IMR-90 (cell line): Measurements from ENCODE around the gene STEAP3. TPM values are rescaled to one million over a fixed set of nuclear protein-coding genes. Genes with fewer than 3 reads are reported as not detected.

ENCODE experiments used
- ATAC-seq: fragments of 200-7000 bp; cut with Tn5 transposase; 2 replicates; pipeline ENCODE4 v1.9.1; 2020; ENCODE audit warnings: low read depth, mild to moderate bottlenecking, moderate library complexity
- BruUV-seq: library from RNA; stranded (reverse); fragments of 400-500 nt; replicated peaks from 2 replicates; lab custom pipeline; 2021; lab: Mats Ljungman, UMichigan
- CTCF ChIA-PET: fragments of 300-600 bp; formaldehyde crosslinking; extraction: SDS; loops from one replicate; lab custom pipeline; 2021; ENCODE audit warnings: antibody characterized with exemption; lab: Yijun Ruan, JAX
- POLR2A ChIA-PET: fragments of 300-600 bp; sonication (Branson Sonifier 250); formaldehyde crosslinking; loops from one replicate; lab custom pipeline; 2022; ENCODE audit warnings: antibody characterized with exemption; ENCODE audit not compliant: unreplicated experiment; lab: Charles Lee
- DNase-seq: peaks from one replicate; pipeline ENCODE4 v3.0.0; 2013
- H2AFZ ChIP-seq: replicated peaks from 2 replicates; pipeline ENCODE3; 2013; ENCODE audit warnings: low read length, mild to moderate bottlenecking; ENCODE audit not compliant: poor library complexity
- H2AK5ac ChIP-seq: 2 replicates; pipeline ENCODE4 v1.6.1; 2013; ENCODE audit warnings: low read depth, low read length, inconsistent platforms
- H2AK9ac ChIP-seq: replicated peaks from 2 replicates; pipeline ENCODE3; 2013; ENCODE audit warnings: mild to moderate bottlenecking, low read depth, low read length, moderate library complexity; ENCODE audit not compliant: poor library complexity
- H2BK120ac ChIP-seq: 2 replicates; pipeline ENCODE4 v1.6.1; 2013; ENCODE audit warnings: low read depth, low read length, inconsistent platforms
- H2BK15ac ChIP-seq: 3 replicates; pipeline ENCODE4 v1.6.1; 2013; ENCODE audit warnings: low read depth, low read length, inconsistent platforms
- H2BK20ac ChIP-seq: 2 replicates; pipeline ENCODE4 v1.6.1; 2013; ENCODE audit warnings: low read depth, mild to moderate bottlenecking, inconsistent platforms, low read length, moderate library complexity
- H2BK5ac ChIP-seq: 2 replicates; pipeline ENCODE4 v1.6.1; 2013; ENCODE audit warnings: mild to moderate bottlenecking, low read depth, low read length, inconsistent platforms; ENCODE audit not compliant: poor library complexity, severe bottlenecking
- H3K14ac ChIP-seq: replicated peaks from 2 replicates; pipeline ENCODE4 v1.6.1; 2013; ENCODE audit warnings: low read depth, low read length, inconsistent platforms
- H3K18ac ChIP-seq: 2 replicates; pipeline ENCODE4 v1.6.1; 2013; ENCODE audit warnings: low read depth, low read length, control low read depth
- H3K23ac ChIP-seq: 2 replicates; pipeline ENCODE4 v1.6.1; 2013; ENCODE audit warnings: low read depth, low read length, inconsistent platforms
- H3K27ac ChIP-seq: 2 replicates; pipeline ENCODE4 v1.5.1; 2013; ENCODE audit warnings: mild to moderate bottlenecking, control low read depth, low read length; ENCODE audit not compliant: insufficient read depth
- H3K27me3 ChIP-seq: 2 replicates; pipeline ENCODE4 v1.6.1; 2013; ENCODE audit warnings: low read length; ENCODE audit not compliant: control insufficient read depth, insufficient read depth
- H3K36me3 ChIP-seq: 2 replicates; pipeline ENCODE4 v1.6.1; 2013; ENCODE audit warnings: low read length, mixed read lengths; ENCODE audit not compliant: control insufficient read depth, insufficient read depth
- H3K4ac ChIP-seq: 2 replicates; pipeline ENCODE4 v1.6.1; 2013; ENCODE audit warnings: low read depth, low read length, inconsistent platforms
- H3K4me1 ChIP-seq: 2 replicates; pipeline ENCODE4 v1.6.1; 2013; ENCODE audit warnings: low read length, mixed read lengths; ENCODE audit not compliant: control insufficient read depth, insufficient read depth
- H3K4me2 ChIP-seq: 2 replicates; pipeline ENCODE4 v1.6.1; 2013; ENCODE audit warnings: low read depth, mild to moderate bottlenecking, control low read depth, low read length, moderate library complexity
- H3K4me3 ChIP-seq: 2 replicates; pipeline ENCODE4 v1.5.1; 2013; ENCODE audit warnings: low read depth, mild to moderate bottlenecking, control low read depth, low read length, moderate library complexity; ENCODE audit not compliant: insufficient read depth
- H3K56ac ChIP-seq: 2 replicates; pipeline ENCODE4 v1.6.1; 2013; ENCODE audit warnings: low read length, inconsistent platforms; ENCODE audit not compliant: insufficient read depth; ENCODE audit errors: extremely low read depth
- H3K79me1 ChIP-seq, 2 experiments: 2 replicates each; pipeline ENCODE4 v1.6.1; 2013; ENCODE audit warnings: low read length in 2 of 2, inconsistent platforms in 1 of 2, low read depth in 1 of 2
- H3K9ac ChIP-seq: 2 replicates; pipeline ENCODE4 v1.6.1; 2013; ENCODE audit warnings: low read depth, low read length, control low read depth
- H3K9me1 ChIP-seq: 2 replicates; pipeline ENCODE4 v1.6.1; 2013; ENCODE audit warnings: low read length, inconsistent platforms; ENCODE audit not compliant: insufficient read depth
- H3K9me3 ChIP-seq: 2 replicates; pipeline ENCODE4 v1.6.1; 2013; ENCODE audit warnings: low read length; ENCODE audit not compliant: control insufficient read depth, insufficient read depth
- H4K20me1 ChIP-seq: 2 replicates; pipeline ENCODE4 v1.6.1; 2013; ENCODE audit warnings: low read length, inconsistent platforms; ENCODE audit not compliant: insufficient read depth
- H4K5ac ChIP-seq: 2 replicates; pipeline ENCODE4 v1.6.1; 2013; ENCODE audit warnings: mild to moderate bottlenecking, low read depth, low read length, control low read depth
- H4K8ac ChIP-seq, 2 experiments: 2 replicates each; pipeline ENCODE4 v1.6.1; 2013; ENCODE audit warnings: low read depth in 2 of 2, low read length in 2 of 2, control low read depth in 1 of 2, inconsistent platforms in 1 of 2
- H4K91ac ChIP-seq: 2 replicates; pipeline ENCODE4 v1.6.1; 2013; ENCODE audit warnings: low read depth, low read length, inconsistent platforms; ENCODE audit not compliant: insufficient read depth
- CEBPB ChIP-seq: IDR thresholded peaks from 2 replicates; pipeline ENCODE4 v1.6.1; 2012; ENCODE audit warnings: low read depth, low read length, improper control_type of control experiment
- CHD1 ChIP-seq: IDR thresholded peaks from 2 replicates; pipeline ENCODE4 v1.6.1; 2012; ENCODE audit warnings: low read depth, low read length, improper control_type of control experiment
- FOS ChIP-seq: fragments of 150-350 bp; IDR thresholded peaks from 2 replicates; pipeline ENCODE4 v1.6.1; 2016; ENCODE audit warnings: low read depth, low read length
- MAZ ChIP-seq: IDR thresholded peaks from 2 replicates; pipeline ENCODE4 v1.6.1; 2012; ENCODE audit warnings: low read depth, mild to moderate bottlenecking, low read length, improper control_type of control experiment, moderate library complexity, borderline replicate concordance
- MXI1 ChIP-seq: IDR thresholded peaks from 2 replicates; pipeline ENCODE4 v1.6.1; 2012; ENCODE audit warnings: low read depth, mild to moderate bottlenecking, low read length, moderate library complexity, borderline replicate concordance
- NFE2L2 ChIP-seq: fragments of 150-350 bp; IDR thresholded peaks from 2 replicates; pipeline ENCODE4 v1.6.1; 2016; ENCODE audit warnings: low read depth, mild to moderate bottlenecking, low read length
- POLR2A ChIP-seq: IDR thresholded peaks from 2 replicates; pipeline ENCODE4 v1.6.1; 2012; ENCODE audit warnings: mild to moderate bottlenecking, low read depth, low read length
- RFX5 ChIP-seq: IDR thresholded peaks from 2 replicates; pipeline ENCODE4 v1.8.0; 2012; ENCODE audit warnings: low read depth, mild to moderate bottlenecking, low read length, moderate library complexity
- SMC3 ChIP-seq: fragments of 150-350 bp; IDR thresholded peaks from 2 replicates; pipeline ENCODE4 v1.6.1; 2016; ENCODE audit warnings: low read depth, mild to moderate bottlenecking, antibody characterized with exemption, low read length, moderate library complexity
- WGBS, 2 experiments: methylation state at CpG; one replicate each; pipeline versions ENCODE4 v1.1.5 to v1.1.7; 2013; ENCODE audit warnings: missing lambda C conversion rate in 2 of 2; ENCODE audit not compliant: insufficient read length in 1 of 2; ENCODE audit errors: extremely low coverage in 2 of 2; 5-methylcytosine and 5-hydroxymethylcytosine counted together
- dilution Hi-C: fragments of 300-500 bp; cut with HindIII; formaldehyde crosslinking; loops from one replicate; pipeline ENCODE4 v1.14.3; 2018; ENCODE audit warnings: low sequenced_read_pairs; ENCODE audit not compliant: unreplicated experiment
- in situ Hi-C: fragments of 300-500 bp; cut with MboI; formaldehyde crosslinking; loops from 3 replicates; pipeline ENCODE4 v1.14.3; 2019; ENCODE audit warnings: low sequenced_read_pairs, inconsistent platforms, mixed read lengths
- intact Hi-C: fragments of 100-400 bp; cut with micrococcal nuclease; formaldehyde crosslinking; loops from 2 replicates; pipeline ENCODE4 v1.10.0; 2022
- polyA plus RNA-seq, 3 experiments: library from polyadenylated mRNA; depleted of rRNA; stranded (reverse); fragments of >200 nt; gene quantifications; 2 replicates each; pipeline ENCODE4 v1.2.3, GENCODE V29; 2012; ENCODE audit warnings: low replicate concordance in 1 of 3
- total RNA-seq: library from RNA; depleted of rRNA; stranded (reverse); fragments of >200 nt; gene quantifications from 2 replicates; pipeline ENCODE4 v1.2.3, GENCODE V29; 2012
- TF ChIP-seq, protein P1 (sequence below): fragments of 150-350 bp; IDR thresholded peaks from 2 replicates; pipeline ENCODE4 v1.6.1; 2017; ENCODE audit warnings: mild to moderate bottlenecking, antibody characterized with exemption, low read length, low read depth
- TF ChIP-seq, protein P2 (sequence below): fragments of 150-350 bp; IDR thresholded peaks from 2 replicates; pipeline ENCODE4 v1.6.1; 2016; ENCODE audit warnings: low read depth, mild to moderate bottlenecking, low read length, moderate library complexity, borderline replicate concordance
- TF ChIP-seq, protein P3 (sequence below): conservative IDR thresholded peaks from 2 replicates; pipeline ENCODE4 v1.5.1; 2012; ENCODE audit warnings: mild to moderate bottlenecking, low read depth, low read length, improper control_type of control experiment

Gene STEAP3
- total and polyA plus RNA-seq, 2 of the 4 experiments (the other 2 are of a cell fraction), result 19.4 to 43.9 TPM

DNA sequence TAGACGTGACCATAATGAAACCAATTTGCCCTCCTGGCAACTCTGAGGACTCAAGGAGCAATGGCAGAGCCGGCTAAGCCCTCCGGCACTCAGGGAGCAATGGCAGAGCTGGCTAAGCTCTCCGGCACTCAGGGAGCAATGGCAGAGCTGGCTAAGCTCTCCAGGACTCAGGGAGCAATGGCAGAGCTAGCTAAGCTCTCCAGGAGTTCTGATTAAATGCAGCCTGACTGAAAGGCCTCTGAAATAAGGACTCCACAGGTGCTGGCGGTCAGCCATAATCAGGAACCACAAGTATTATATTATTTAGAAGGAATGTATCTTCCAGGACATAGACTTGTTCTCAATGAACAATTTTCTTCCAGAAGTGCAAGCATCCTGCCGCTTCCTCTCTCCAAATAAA is 77.8 kb downstream of the STEAP3 start:
- no TSS peak for BruUV-seq
- no peak overlapping the region for H2AFZ ChIP-seq
- intact Hi-C loops (no loop called here), dilution Hi-C loops (no loop called here), in situ Hi-C loops (no loop called here)
- H3K36me3 ChIP-seq, result no peaks in the 10 kb centered on the region
- H2AK5ac ChIP-seq, result no peak overlapping the region
- ATAC-seq (no peak), DNase-seq (peak; percentile 36)
- no peak overlapping the region for H3K14ac ChIP-seq
- no peak overlapping the region for H4K5ac ChIP-seq
- H3K9me1 ChIP-seq, result no peaks in the 10 kb centered on the region
- no peaks in the 10 kb centered on the region for H4K20me1 ChIP-seq
- no peaks in the 10 kb centered on the region for H3K27me3 ChIP-seq
- no peak overlapping the region for H3K4me2 ChIP-seq
- no peak overlapping the region for H2BK120ac ChIP-seq
- no peak overlapping the region for H3K23ac ChIP-seq
- H2BK15ac ChIP-seq, result no peak overlapping the region
- CTCF ChIA-PET, result interaction anchor here (0.8 to 2.3 kb wide), 2 partner anchors 10 to 29 kb away, joined by 3 to 10 read pairs; no protein-coding TSS in a partner anchor
- no peaks in the 10 kb centered on the region for H3K79me1 ChIP-seq
- H3K9ac ChIP-seq, result no peak overlapping the region
- no peak overlapping the region for H4K91ac ChIP-seq
- POLR2A ChIA-PET, result no interaction called here
- H3K9me3 ChIP-seq, result no peaks in the 10 kb centered on the region
- no peak overlapping the region for H3K27ac ChIP-seq
- TF ChIP-seq MXI1 (no peak), SMC3 (no peak), FOS (no peak), CEBPB (no peak), RFX5 (no peak), MAZ (no peak), NFE2L2 (no peak), POLR2A (no peak), CHD1 (no peak)
- TF ChIP-seq, protein P1, sequence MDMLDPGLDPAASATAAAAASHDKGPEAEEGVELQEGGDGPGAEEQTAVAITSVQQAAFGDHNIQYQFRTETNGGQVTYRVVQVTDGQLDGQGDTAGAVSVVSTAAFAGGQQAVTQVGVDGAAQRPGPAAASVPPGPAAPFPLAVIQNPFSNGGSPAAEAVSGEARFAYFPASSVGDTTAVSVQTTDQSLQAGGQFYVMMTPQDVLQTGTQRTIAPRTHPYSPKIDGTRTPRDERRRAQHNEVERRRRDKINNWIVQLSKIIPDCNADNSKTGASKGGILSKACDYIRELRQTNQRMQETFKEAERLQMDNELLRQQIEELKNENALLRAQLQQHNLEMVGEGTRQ, result no peak
- TF ChIP-seq, protein P2, sequence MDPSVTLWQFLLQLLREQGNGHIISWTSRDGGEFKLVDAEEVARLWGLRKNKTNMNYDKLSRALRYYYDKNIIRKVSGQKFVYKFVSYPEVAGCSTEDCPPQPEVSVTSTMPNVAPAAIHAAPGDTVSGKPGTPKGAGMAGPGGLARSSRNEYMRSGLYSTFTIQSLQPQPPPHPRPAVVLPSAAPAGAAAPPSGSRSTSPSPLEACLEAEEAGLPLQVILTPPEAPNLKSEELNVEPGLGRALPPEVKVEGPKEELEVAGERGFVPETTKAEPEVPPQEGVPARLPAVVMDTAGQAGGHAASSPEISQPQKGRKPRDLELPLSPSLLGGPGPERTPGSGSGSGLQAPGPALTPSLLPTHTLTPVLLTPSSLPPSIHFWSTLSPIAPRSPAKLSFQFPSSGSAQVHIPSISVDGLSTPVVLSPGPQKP, result no peak
- TF ChIP-seq, protein P3, sequence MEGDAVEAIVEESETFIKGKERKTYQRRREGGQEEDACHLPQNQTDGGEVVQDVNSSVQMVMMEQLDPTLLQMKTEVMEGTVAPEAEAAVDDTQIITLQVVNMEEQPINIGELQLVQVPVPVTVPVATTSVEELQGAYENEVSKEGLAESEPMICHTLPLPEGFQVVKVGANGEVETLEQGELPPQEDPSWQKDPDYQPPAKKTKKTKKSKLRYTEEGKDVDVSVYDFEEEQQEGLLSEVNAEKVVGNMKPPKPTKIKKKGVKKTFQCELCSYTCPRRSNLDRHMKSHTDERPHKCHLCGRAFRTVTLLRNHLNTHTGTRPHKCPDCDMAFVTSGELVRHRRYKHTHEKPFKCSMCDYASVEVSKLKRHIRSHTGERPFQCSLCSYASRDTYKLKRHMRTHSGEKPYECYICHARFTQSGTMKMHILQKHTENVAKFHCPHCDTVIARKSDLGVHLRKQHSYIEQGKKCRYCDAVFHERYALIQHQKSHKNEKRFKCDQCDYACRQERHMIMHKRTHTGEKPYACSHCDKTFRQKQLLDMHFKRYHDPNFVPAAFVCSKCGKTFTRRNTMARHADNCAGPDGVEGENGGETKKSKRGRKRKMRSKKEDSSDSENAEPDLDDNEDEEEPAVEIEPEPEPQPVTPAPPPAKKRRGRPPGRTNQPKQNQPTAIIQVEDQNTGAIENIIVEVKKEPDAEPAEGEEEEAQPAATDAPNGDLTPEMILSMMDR, result no peak
- no peak overlapping the region for H2BK20ac ChIP-seq
- no peak overlapping the region for H3K56ac ChIP-seq
- H2BK5ac ChIP-seq, result no peak overlapping the region
- no peak overlapping the region for H2AK9ac ChIP-seq
- no peaks in the 10 kb centered on the region for H3K4me1 ChIP-seq
- no peak overlapping the region for H4K8ac ChIP-seq
- no peak overlapping the region for H3K4me3 ChIP-seq
- H3K4ac ChIP-seq, result no peak overlapping the region
- no peak overlapping the region for H3K18ac ChIP-seq
- WGBS, 2 experiments, result 76% methylated on average over 3 of the region's 6 CpGs; no CpG with 5 or more reads in 1 of the 2 experiments
